BE2C (cell line): ENCODE results near the gene AMMECR1L.
A peak's percentile ranks its signal among the peaks of the same experiment; 100 is the strongest.
"Not testable (repeated sequence)": the region's sequence is repeated elsewhere in the genome, so short reads cannot be mapped to it uniquely, and the experiment has no call there.

ENCODE experiments used
- DNase-seq: peaks from one replicate; pipeline ENCODE4 v3.0.0-alpha.2; 2020
- H3K27me3 ChIP-seq: fragments of 250-450 bp; sonication (Bioruptor Pico); 2 replicates; pipeline ENCODE4 v1.5.1; 2020; ENCODE audit warnings: mild to moderate bottlenecking
- H3K36me3 ChIP-seq: fragments of 250-450 bp; sonication (Bioruptor Pico); 2 replicates; pipeline ENCODE4 v1.5.1; 2020; ENCODE audit warnings: mild to moderate bottlenecking
- H3K4me1 ChIP-seq: fragments of 250-450 bp; sonication (Bioruptor Pico); 2 replicates; pipeline ENCODE4 v1.5.1; 2020
- H3K4me3 ChIP-seq: 2 replicates; pipeline ENCODE4 v1.5.1; 2011; ENCODE audit warnings: low read depth, low read length
- H3K9me3 ChIP-seq: fragments of 250-450 bp; sonication (Bioruptor Pico); 2 replicates; pipeline ENCODE4 v1.5.1; 2020
- CTCF ChIP-seq: IDR thresholded peaks from 2 replicates; pipeline ENCODE4 v1.5.1; 2012; ENCODE audit warnings: mild to moderate bottlenecking, low read depth, low read length

AMMECR1L gene

GRCh38 chr2:127913808-127914457 is 28.2 kb upstream of the AMMECR1L start:
- no peaks in the 10 kb centered on the region for H3K27me3 ChIP-seq
- H3K4me1 ChIP-seq = no peaks in the 10 kb centered on the region
- no peak overlapping the region for H3K4me3 ChIP-seq
- H3K36me3 ChIP-seq = no peaks in the 10 kb centered on the region
- DNase-seq = no peak
- H3K9me3 ChIP-seq = no peaks in the 10 kb centered on the region
- no peak for TF ChIP-seq CTCF

- H3K4me1 ChIP-seq = no peaks in the 10 kb centered on the region
- H3K4me3 ChIP-seq = no peak overlapping the region
- H3K9me3 ChIP-seq = no peaks in the 10 kb centered on the region
- no peaks in the 10 kb centered on the region for H3K36me3 ChIP-seq
- no peaks in the 10 kb centered on the region for H3K27me3 ChIP-seq
- DNase-seq = no peak
- TF ChIP-seq CTCF = no peak
Observed at GRCh38 chr2:127911737-127912136, 26.0 kb upstream of the AMMECR1L start.

- TF ChIP-seq CTCF = no peak
- Histone ChIP-seq H3K27me3 (no peaks in the 10 kb centered on the region), H3K9me3 (no peaks in the 10 kb centered on the region), H3K4me1 (no peaks in the 10 kb centered on the region), H3K4me3 (no peak overlapping the region), H3K36me3 (no peaks in the 10 kb centered on the region)
- no peak for DNase-seq
Observed at GRCh38 chr2:127910415-127910814, 24.7 kb upstream of the AMMECR1L start.

- H3K27me3 ChIP-seq = no peaks in the 10 kb centered on the region
- H3K9me3 ChIP-seq = no peaks in the 10 kb centered on the region
- no peak for DNase-seq
- no peak for TF ChIP-seq CTCF
- H3K4me3 ChIP-seq = no peak overlapping the region
- H3K36me3 ChIP-seq = no peaks in the 10 kb centered on the region
- H3K4me1 ChIP-seq = no peaks in the 10 kb centered on the region
Observed at GRCh38 chr2:127909019-127909418, 23.3 kb upstream of the AMMECR1L start.

- not testable (repeated sequence) for H3K36me3 ChIP-seq, H3K9me3 ChIP-seq, H3K27me3 ChIP-seq, H3K4me1 ChIP-seq, H3K4me3 ChIP-seq, DNase-seq
Observed at GRCh38 chr2:127907733-127908400, 22.1 kb upstream of the AMMECR1L start.

- Histone ChIP-seq H3K4me1 (no peaks in the 10 kb centered on the region), H3K36me3 (no peaks in the 10 kb centered on the region), H3K4me3 (peak overlapping the region; percentile 47), H3K9me3 (no peaks in the 10 kb centered on the region), H3K27me3 (no peaks in the 10 kb centered on the region)
- peak; percentile 18 for DNase-seq
- TF ChIP-seq CTCF = no peak
Observed at GRCh38 chr2:127906206-127906926, 20.6 kb upstream of the AMMECR1L start.
